Activated T-helper 2 cell treated with anti-CD3 and anti-CD28 coated beads, Interferon-gamma antibody, Interleukin-2, Interleukin-4, amounts not matched to agents 10 μg/mL and 5 μg/mL and 100 μg/mL, durations not matched to agents 14 hours and 24 hours and 36 hours (primary cell): ENCODE results near the gene NEDD4. TPM values are rescaled to one million over a fixed set of nuclear protein-coding genes. Genes with fewer than 3 reads are reported as not detected.
"Not testable (repeated sequence)": the region's sequence is repeated elsewhere in the genome, so short reads cannot be mapped to it uniquely, and the experiment has no call there.

Experiments used
- DNase-seq: peaks from one replicate; pipeline ENCODE4 v3.0.0; 2021; ENCODE audit warnings: low spot score
- H3K27ac Mint-ChIP-seq: one replicate; pipeline ENCODE4 v1.8.0; 2021; ENCODE audit warnings: mixed read lengths
- H3K27me3 Mint-ChIP-seq: one replicate; pipeline ENCODE4 v1.8.0; 2021; ENCODE audit warnings: low read depth, mixed read lengths
- H3K36me3 Mint-ChIP-seq: one replicate; pipeline ENCODE4 v1.8.0; 2021; ENCODE audit warnings: low read depth, mixed read lengths
- H3K4me1 Mint-ChIP-seq: one replicate; pipeline ENCODE4 v1.8.0; 2021; ENCODE audit warnings: low read depth, mixed read lengths
- H3K4me3 Mint-ChIP-seq: one replicate; pipeline ENCODE4 v1.8.0; 2021; ENCODE audit warnings: low read depth, mild to moderate bottlenecking, moderate library complexity, mixed read lengths
- H3K9me3 Mint-ChIP-seq: one replicate; pipeline ENCODE4 v1.8.0; 2021; ENCODE audit warnings: mixed read lengths
- intact Hi-C: fragments of 100-400 bp; cut with micrococcal nuclease; formaldehyde crosslinking; loops from one replicate; pipeline ENCODE4 v1.15.1; 2023
- total RNA-seq: library from RNA; stranded (reverse); gene quantifications from 2 replicates; pipeline ENCODE4 v1.2.3, GENCODE V29; 2022

Gene NEDD4
- total RNA-seq, 1 donor from 2014 or later: 10.2 TPM

- intact Hi-C loops: no loop called here
- DNase-seq: no peak
- no peaks in the 10 kb centered on the region for H3K9me3 Mint-ChIP-seq
- no peak overlapping the region for H3K27ac Mint-ChIP-seq
- H3K36me3 Mint-ChIP-seq: no peaks in the 10 kb centered on the region
- peaks cover 3% of the 10 kb centered on the region for H3K27me3 Mint-ChIP-seq
- no peak overlapping the region for H3K4me3 Mint-ChIP-seq
- H3K4me1 Mint-ChIP-seq: peaks cover 11% of the 10 kb centered on the region
Observed at GRCh38 chr15:55897560-55898336, 95.7 kb downstream of the NEDD4 start.

GRCh38 chr15:55894399-55894965, 98.9 kb downstream of the NEDD4 start:
- Mint-ChIP-seq H3K27ac (no peak overlapping the region), H3K27me3 (peaks cover 9% of the 10 kb centered on the region), H3K4me3 (no peak overlapping the region), H3K36me3 (no peaks in the 10 kb centered on the region), H3K4me1 (peaks cover 11% of the 10 kb centered on the region), H3K9me3 (no peaks in the 10 kb centered on the region)
- no peak for DNase-seq
- intact Hi-C loops: no loop called here

- no peak overlapping the region for H3K4me3 Mint-ChIP-seq
- no peak for DNase-seq
- no peak overlapping the region for H3K27ac Mint-ChIP-seq
- H3K27me3 Mint-ChIP-seq: peaks cover 10% of the 10 kb centered on the region
- H3K9me3 Mint-ChIP-seq: no peaks in the 10 kb centered on the region
- no peaks in the 10 kb centered on the region for H3K36me3 Mint-ChIP-seq
- intact Hi-C loops: no loop called here
- peaks cover 11% of the 10 kb centered on the region for H3K4me1 Mint-ChIP-seq
Observed at GRCh38 chr15:55893852-55894251, 99.6 kb downstream of the NEDD4 start.

GRCh38 chr15:55891196-55891595, 102.2 kb downstream of the NEDD4 start:
- intact Hi-C loops: no loop called here
- Mint-ChIP-seq H3K36me3 (no peaks in the 10 kb centered on the region), H3K4me1 (peaks cover 7% of the 10 kb centered on the region), H3K27ac (no peak overlapping the region), H3K27me3 (peaks cover 15% of the 10 kb centered on the region), H3K4me3 (no peak overlapping the region), H3K9me3 (peaks cover 10% of the 10 kb centered on the region)
- DNase-seq: no peak

GRCh38 chr15:55884223-55884622, 109.2 kb downstream of the NEDD4 start:
- intact Hi-C loops: no loop called here
- H3K9me3 Mint-ChIP-seq: peaks cover 10% of the 10 kb centered on the region
- no peak for DNase-seq

GRCh38 chr15:55879181-55879580, 114.2 kb downstream of the NEDD4 start:
- no peaks in the 10 kb centered on the region for H3K4me1 Mint-ChIP-seq
- no peak for DNase-seq
- intact Hi-C loops: no loop called here
- H3K36me3 Mint-ChIP-seq: no peaks in the 10 kb centered on the region
- no peaks in the 10 kb centered on the region for H3K9me3 Mint-ChIP-seq
- no peak overlapping the region for H3K27ac Mint-ChIP-seq
- H3K27me3 Mint-ChIP-seq: peaks cover 3% of the 10 kb centered on the region
- no peak overlapping the region for H3K4me3 Mint-ChIP-seq

More at GRCh38 chr15:55884223-55884622, 109.2 kb downstream of the NEDD4 start:
- H3K27me3 Mint-ChIP-seq: peaks cover 6% of the 10 kb centered on the region
- H3K36me3 Mint-ChIP-seq: no peaks in the 10 kb centered on the region
- H3K27ac Mint-ChIP-seq: no peak overlapping the region
- no peaks in the 10 kb centered on the region for H3K4me1 Mint-ChIP-seq
- no peak overlapping the region for H3K4me3 Mint-ChIP-seq

GRCh38 chr15:55873024-55873720, 120.2 kb downstream of the NEDD4 start:
- DNase-seq: no peak
- Mint-ChIP-seq H3K36me3 (no peaks in the 10 kb centered on the region), H3K9me3 (no peaks in the 10 kb centered on the region), H3K27me3 (peaks cover 4% of the 10 kb centered on the region), H3K4me3 (no peak overlapping the region), H3K27ac (no peak overlapping the region), H3K4me1 (peaks cover 4% of the 10 kb centered on the region)
- intact Hi-C loops: no loop called here

GRCh38 chr15:55872471-55872870, 120.9 kb downstream of the NEDD4 start:
- no peak overlapping the region for H3K4me3 Mint-ChIP-seq
- H3K27ac Mint-ChIP-seq: no peak overlapping the region
- intact Hi-C loops: no loop called here
- no peaks in the 10 kb centered on the region for H3K36me3 Mint-ChIP-seq
- H3K9me3 Mint-ChIP-seq: no peaks in the 10 kb centered on the region
- peaks cover 4% of the 10 kb centered on the region for H3K27me3 Mint-ChIP-seq
- DNase-seq: no peak
- peaks cover 4% of the 10 kb centered on the region for H3K4me1 Mint-ChIP-seq

- peaks cover 4% of the 10 kb centered on the region for H3K4me1 Mint-ChIP-seq
- intact Hi-C loops: loop anchor here (10.0 kb wide), 1 partner anchor 185 kb away; no protein-coding TSS in a partner anchor
- no peaks in the 10 kb centered on the region for H3K9me3 Mint-ChIP-seq
- no peak overlapping the region for H3K4me3 Mint-ChIP-seq
- no peak overlapping the region for H3K27ac Mint-ChIP-seq
- DNase-seq: no peak
- H3K36me3 Mint-ChIP-seq: no peaks in the 10 kb centered on the region
- H3K27me3 Mint-ChIP-seq: peaks cover 2% of the 10 kb centered on the region
Observed at GRCh38 chr15:55869660-55870059, 123.8 kb downstream of the NEDD4 start.

- Mint-ChIP-seq H3K27me3 (peaks cover 2% of the 10 kb centered on the region), H3K4me1 (peaks cover 4% of the 10 kb centered on the region), H3K36me3 (no peaks in the 10 kb centered on the region), H3K27ac (no peak overlapping the region), H3K9me3 (no peaks in the 10 kb centered on the region), H3K4me3 (no peak overlapping the region)
- no peak for DNase-seq
- intact Hi-C loops: loop anchor here (10.0 kb wide), 1 partner anchor 186 kb away; no protein-coding TSS in a partner anchor
Observed at GRCh38 chr15:55868707-55869106, 124.7 kb downstream of the NEDD4 start.

- not testable (repeated sequence) for H3K4me3 Mint-ChIP-seq, H3K9me3 Mint-ChIP-seq, DNase-seq, H3K27me3 Mint-ChIP-seq, H3K27ac Mint-ChIP-seq, H3K36me3 Mint-ChIP-seq, H3K4me1 Mint-ChIP-seq
- intact Hi-C loops: loop anchor here (10.0 kb wide), 1 partner anchor 187 kb away; no protein-coding TSS in a partner anchor
Observed at GRCh38 chr15:55868291-55868690, 125.1 kb downstream of the NEDD4 start.

GRCh38 chr15:55863911-55864310, 129.5 kb downstream of the NEDD4 start:
- no peak overlapping the region for H3K4me3 Mint-ChIP-seq
- no peaks in the 10 kb centered on the region for H3K27me3 Mint-ChIP-seq
- intact Hi-C loops: loop anchor here (10.0 kb wide), 1 partner anchor 191 kb away; no protein-coding TSS in a partner anchor
- no peaks in the 10 kb centered on the region for H3K4me1 Mint-ChIP-seq
- no peak overlapping the region for H3K27ac Mint-ChIP-seq
- peaks cover 3% of the 10 kb centered on the region for H3K36me3 Mint-ChIP-seq
- DNase-seq: no peak
- H3K9me3 Mint-ChIP-seq: no peaks in the 10 kb centered on the region

- no peak for DNase-seq
- peaks cover 6% of the 10 kb centered on the region for H3K36me3 Mint-ChIP-seq
- no peak overlapping the region for H3K27ac Mint-ChIP-seq
- H3K4me1 Mint-ChIP-seq: no peaks in the 10 kb centered on the region
- intact Hi-C loops: loop anchor here (10.0 kb wide), 1 partner anchor 194 kb away; no protein-coding TSS in a partner anchor
- no peak overlapping the region for H3K4me3 Mint-ChIP-seq
- no peaks in the 10 kb centered on the region for H3K27me3 Mint-ChIP-seq
- H3K9me3 Mint-ChIP-seq: no peaks in the 10 kb centered on the region
Observed at GRCh38 chr15:55861115-55861514, 132.3 kb downstream of the NEDD4 start.
